HepG2 (cell line): Measurements from ENCODE around the gene STARD13. TPM values are rescaled to one million over a fixed set of nuclear protein-coding genes. Genes with fewer than 3 reads are reported as not detected.

Experiments used
- ATAC-seq: fragments of 200-7000 bp; cut with Tn5 transposase; 3 replicates; pipeline ENCODE4 v1.9.1; 2020; ENCODE audit warnings: mild to moderate bottlenecking, moderate library complexity
- BruUV-seq: library from RNA; stranded (reverse); fragments of 400-500 nt; replicated peaks from 2 replicates; lab custom pipeline; 2021; lab: Mats Ljungman, UMichigan
- CTCF ChIA-PET: fragments of 300-600 bp; formaldehyde crosslinking; extraction: SDS; loops from one replicate; lab custom pipeline; 2021; ENCODE audit warnings: low total read pairs, inconsistent platforms, low intra/inter-chr PET ratio; lab: Yijun Ruan, JAX
- POLR2A ChIA-PET: fragments of 350-600 bp; sonication (Branson Sonifier 250); formaldehyde crosslinking; loops from one replicate; lab custom pipeline; 2020; ENCODE audit warnings: antibody characterized with exemption, inconsistent platforms; lab: Yijun Ruan, JAX
- DNase-seq: peaks from one replicate; pipeline ENCODE4 v3.0.0-alpha.2; 2015; ENCODE audit warnings: low spot score
- FAIRE-seq: peaks from 3 replicates; lab custom pipeline; 2011; peaks lifted over from hg19 to GRCh38; lab: Jason Lieb, UNC
- H2AFZ ChIP-seq: one replicate; pipeline ENCODE4 v1.6.1; 2011; ENCODE audit warnings: low read length, inconsistent platforms
- H3K27ac ChIP-seq: fragments of 300-600 bp; 3 replicates; pipeline ENCODE4 v1.8.0; 2011; ENCODE audit warnings: mixed run types, mild to moderate bottlenecking, mixed read lengths, low read length, inconsistent platforms; ENCODE audit not compliant: insufficient read depth; ENCODE audit errors: extremely low read length
- H3K27me3 ChIP-seq, 2 experiments: fragments of 200-600 bp in 1 of 2; 2 replicates in 1 of 2; 3 replicates in 1 of 2; pipeline versions ENCODE4 v1.6.0 to v1.8.0; 2011; ENCODE audit warnings: low read length in 2 of 2, mild to moderate bottlenecking in 2 of 2, moderate library complexity in 2 of 2, inconsistent platforms in 1 of 2; ENCODE audit not compliant: insufficient read depth in 2 of 2, control insufficient read depth in 1 of 2
- H3K36me3 ChIP-seq, 2 experiments: fragments of 200-600 bp in 1 of 2; replicated peaks in 1 of 2; 2 replicates in 1 of 2; 3 replicates in 1 of 2; pipeline versions ENCODE4 v1.5.1 to v1.8.0; 2011; ENCODE audit warnings: low read length in 2 of 2, inconsistent platforms in 1 of 2; ENCODE audit not compliant: insufficient read depth in 2 of 2, control insufficient read depth in 1 of 2
- H3K4me1 ChIP-seq: 2 replicates; pipeline ENCODE4 v1.5.1; 2012; ENCODE audit warnings: low read length, inconsistent platforms; ENCODE audit not compliant: insufficient read depth
- H3K4me2 ChIP-seq: 2 replicates; pipeline ENCODE4 v1.6.0; 2011; ENCODE audit warnings: low read depth, low read length, inconsistent platforms
- H3K4me3 ChIP-seq, 3 experiments: fragments of 200-600 bp in 1 of 3; sonication (generic), shearing (Covaris generic) in 1 of 3; replicated peaks in 1 of 3; 2 replicates each; pipeline ENCODE4 v1.5.1; 2011 to 2016; ENCODE audit warnings: low read length in 3 of 3, inconsistent platforms in 2 of 3, low read depth in 2 of 3, mild to moderate bottlenecking in 2 of 3, control low read depth in 1 of 3, mixed read lengths in 1 of 3; ENCODE audit not compliant: insufficient read depth in 1 of 3
- H3K79me2 ChIP-seq: one replicate; pipeline ENCODE4 v1.6.1; 2011; ENCODE audit warnings: low read length, inconsistent platforms; ENCODE audit not compliant: insufficient read depth
- H3K9ac ChIP-seq: 2 replicates; pipeline ENCODE4 v1.6.0; 2011; ENCODE audit warnings: mild to moderate bottlenecking, low read depth, low read length, inconsistent platforms; ENCODE audit not compliant: insufficient read depth
- H3K9me3 ChIP-seq: 2 replicates; pipeline ENCODE4 v1.5.1; 2012; ENCODE audit warnings: mild to moderate bottlenecking, low read length
- H4K20me1 ChIP-seq: 2 replicates; pipeline ENCODE4 v1.6.0; 2011; ENCODE audit warnings: inconsistent platforms, mild to moderate bottlenecking, low read length, moderate library complexity; ENCODE audit not compliant: insufficient read depth
- CCDC6 ChIP-seq: sonication (generic); formaldehyde crosslinking; IDR thresholded peaks from 2 replicates; pipeline ENCODE4 v1.8.1; 2022; ENCODE audit warnings: mild to moderate bottlenecking, missing genetic modification reagents, moderate library complexity
- FOXO1 ChIP-seq: sonication (generic); formaldehyde crosslinking; IDR thresholded peaks from 2 replicates; pipeline ENCODE4 v1.4.0; 2020; ENCODE audit warnings: missing genetic modification reagents
- ONECUT2 ChIP-seq: sonication (generic); formaldehyde crosslinking; IDR thresholded peaks from 2 replicates; pipeline ENCODE4 v1.4.0; 2020; ENCODE audit warnings: missing genetic modification reagents
- PAF1 ChIP-seq: IDR thresholded peaks from 2 replicates; pipeline ENCODE4 v1.6.1; 2016; ENCODE audit warnings: missing genetic modification reagents, missing compliant biosample characterization
- PLRG1 ChIP-seq: fragments of 450-650 bp; conservative IDR thresholded peaks from 2 replicates; pipeline ENCODE4 v1.6.1; 2016
- RARG ChIP-seq: sonication (generic); formaldehyde crosslinking; IDR thresholded peaks from 2 replicates; pipeline ENCODE4 v1.4.0; 2020; ENCODE audit warnings: low read depth, mild to moderate bottlenecking, missing genetic modification reagents
- SETDB1 ChIP-seq: sonication (generic); formaldehyde crosslinking; IDR thresholded peaks from 2 replicates; pipeline ENCODE4 v1.5.1; 2020; ENCODE audit warnings: missing genetic modification reagents, mild to moderate bottlenecking, borderline replicate concordance
- ZNF446 ChIP-seq: sonication (generic); formaldehyde crosslinking; IDR thresholded peaks from 2 replicates; pipeline ENCODE4 v1.5.0; 2020; ENCODE audit warnings: mild to moderate bottlenecking, missing genetic modification reagents
- ZNF569 ChIP-seq: sonication (generic); formaldehyde crosslinking; IDR thresholded peaks from 2 replicates; pipeline ENCODE4 v1.5.0; 2020; ENCODE audit warnings: mild to moderate bottlenecking, missing genetic modification reagents, moderate library complexity, borderline replicate concordance
- ZNF691 ChIP-seq: sonication (generic); formaldehyde crosslinking; IDR thresholded peaks from 2 replicates; pipeline ENCODE4 v1.4.0; 2020; ENCODE audit warnings: missing genetic modification reagents, low read depth, mild to moderate bottlenecking, borderline replicate concordance
- ZNF740 ChIP-seq: sonication (generic); formaldehyde crosslinking; IDR thresholded peaks from 2 replicates; pipeline ENCODE4 v1.4.0; 2020; ENCODE audit warnings: missing genetic modification reagents
- ZNF790 ChIP-seq: sonication (generic); formaldehyde crosslinking; IDR thresholded peaks from 2 replicates; pipeline ENCODE4 v1.8.0; 2022; ENCODE audit warnings: missing genetic modification reagents, mild to moderate bottlenecking, borderline replicate concordance
- WGBS: methylation state at CpG from one replicate; pipeline ENCODE4 v1.1.6; 2017; ENCODE audit warnings: low lambda C conversion rate; 5-methylcytosine and 5-hydroxymethylcytosine counted together
- in situ Hi-C: cut with HindIII; loops from 2 replicates; pipeline ENCODE4 v1.10.0; 2017; ENCODE audit warnings: low pct_unique_long_range_greater_than_20kb; ENCODE audit not compliant: extremely low pct_ligation_motif_present
- intact Hi-C: fragments of 100-400 bp; cut with micrococcal nuclease; formaldehyde crosslinking; loops from one replicate; pipeline ENCODE4 v1.10.0; 2022; ENCODE audit not compliant: unreplicated experiment
- polyA plus RNA-seq, 8 experiments: library from polyadenylated mRNA; depleted of rRNA in 3 of 8; stranded (reverse) in 7 of 8; unstranded in 1 of 8; fragments of >200 nt; fragmentation: Illumina TruSeq in 4 of 8; extraction: Trizol in 4 of 8; gene quantifications; 2 replicates each; pipeline versions ENCODE4 v1.2.1 to v1.2.3, GENCODE V29; 2011 to 2016; ENCODE audit warnings: low read depth in 4 of 8, missing spikeins in 1 of 8, mixed read lengths in 1 of 8; ENCODE audit not compliant: insufficient read depth in 1 of 8
- total RNA-seq, 5 experiments: library from RNA; depleted of rRNA; stranded (reverse); fragments of >200 nt; fragmentation: Illumina TruSeq; extraction: Trizol; gene quantifications; 2 replicates each; pipeline ENCODE4 v1.2.3, GENCODE V29; 2016; ENCODE audit warnings: low read depth in 1 of 5

Gene STARD13
- total and polyA plus RNA-seq, 2 of the 13 experiments (the other 11 are each of a cell fraction or from before 2014, with no cell fraction given): 12.8 to 14.3 TPM

GRCh38 chr13:33212396-33212795 is 73.2 kb downstream of the STARD13 start:
- no peak for FAIRE-seq
- no peak overlapping the region for H3K4me2 ChIP-seq
- CTCF ChIA-PET: no interaction called here
- POLR2A ChIA-PET: no interaction called here
- H4K20me1 ChIP-seq: no peaks in the 10 kb centered on the region
- DNase-seq: no peak
- 97% methylated on average over 3 of the region's 3 CpGs for WGBS
- no peaks in the 10 kb centered on the region for H3K9me3 ChIP-seq
- peaks cover 45% of the 10 kb centered on the region for H3K4me1 ChIP-seq
- H3K27ac ChIP-seq: no peak overlapping the region
- H3K79me2 ChIP-seq: peaks cover 8% of the 10 kb centered on the region
- H3K4me3 ChIP-seq: no peak overlapping the region
- peaks cover 1 to 14% of the 10 kb centered on the region in 2 experiments; a peak in 4 of 5 replicates for H3K36me3 ChIP-seq
- H3K9ac ChIP-seq: no peak overlapping the region
- intact Hi-C loops: no loop called here
- H3K27me3 ChIP-seq: no peaks in the 10 kb centered on the region
- no peak overlapping the region for H2AFZ ChIP-seq
- no peak for ATAC-seq
- TF ChIP-seq PLRG1: no peak
- no peak for TF ChIP-seq PAF1 (CRISPR knock-in tag)
- TF ChIP-seq RARG (CRISPR knock-in tag): no peak
- TF ChIP-seq SETDB1: no peak
- no peak for TF ChIP-seq ZNF790 (CRISPR knock-in tag)
- no peak for TF ChIP-seq ZNF691
- TF ChIP-seq ONECUT2: no peak
- TF ChIP-seq CCDC6 (CRISPR knock-in tag): no peak
- TF ChIP-seq ZNF569 (CRISPR knock-in tag): no peak
- TF ChIP-seq, all 625 proteins: peak for 0
- in situ Hi-C loops: no loop called here
- no TSS peak for BruUV-seq

GRCh38 chr13:33210090-33210489 is 75.5 kb downstream of the STARD13 start:
- peaks cover 54% of the 10 kb centered on the region for H3K4me1 ChIP-seq
- H3K27ac ChIP-seq: no peak overlapping the region
- no peak overlapping the region for H2AFZ ChIP-seq
- peaks cover 1 to 10% of the 10 kb centered on the region in 2 experiments; a peak in 3 of 5 replicates for H3K36me3 ChIP-seq
- FAIRE-seq: no peak
- H4K20me1 ChIP-seq: no peaks in the 10 kb centered on the region
- no peak overlapping the region for H3K9ac ChIP-seq
- ATAC-seq: no peak
- H3K79me2 ChIP-seq: peaks cover 20% of the 10 kb centered on the region
- H3K27me3 ChIP-seq: no peaks in the 10 kb centered on the region
- WGBS: 100% methylated on average over 2 of the region's 2 CpGs
- DNase-seq: no peak
- no peaks in the 10 kb centered on the region for H3K9me3 ChIP-seq
- BruUV-seq: no TSS peak
- intact Hi-C loops: no loop called here
- H3K4me3 ChIP-seq: no peak overlapping the region
- H3K4me2 ChIP-seq: no peak overlapping the region
- ChIA-PET POLR2A (no interaction called here), CTCF (no interaction called here)
- in situ Hi-C loops: no loop called here
- no peak for TF ChIP-seq FOXO1
- TF ChIP-seq ZNF446 (CRISPR knock-in tag): no peak
- TF ChIP-seq ZNF740 (CRISPR knock-in tag): no peak
